Measurements from ENCODE around the gene GSTA5. TPM values are rescaled to one million over a fixed set of nuclear protein-coding genes. Genes with fewer than 3 reads are reported as not detected.
"Not testable (repeated sequence)": the region's sequence is repeated elsewhere in the genome, so short reads cannot be mapped to it uniquely, and the experiment has no call there.

The GSTA5 gene
- total and polyA plus RNA-seq, 7 experiments from 2014 or later, result not detected

DNA sequence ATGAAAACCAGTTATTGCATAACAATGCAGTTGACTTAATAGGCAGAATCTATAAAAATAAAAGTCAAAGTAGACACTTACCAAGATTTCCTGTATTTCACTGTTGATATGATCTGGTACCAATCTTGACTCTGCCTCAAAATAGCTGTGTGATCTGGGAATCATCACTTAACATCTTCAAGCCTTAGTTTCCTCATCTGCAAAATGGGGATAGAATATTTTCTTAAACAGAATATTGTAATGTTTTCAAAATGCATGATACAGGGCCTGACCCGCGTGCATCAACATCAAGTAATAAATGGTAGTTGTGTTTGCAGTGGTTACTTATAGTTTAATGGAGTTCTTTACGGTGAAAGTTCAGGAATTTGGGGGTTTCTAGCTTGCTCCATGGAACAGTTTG, 26.1 kb downstream of the GSTA5 start:
- CTCF ChIA-PET; H3K27ac ChIP-seq (ENCODE audit: low read depth, low read length); H3K4me3 ChIP-seq (ENCODE audit: low read length); H3K36me3 ChIP-seq (ENCODE audit: control insufficient read depth in 2 of 3, insufficient read depth in 3 of 3, low read length in 3 of 3); POLR2A ChIA-PET; H3K4me1 Mint-ChIP-seq; DNase-seq; intact Hi-C loops (cut with micrococcal nuclease); H3K36me3 Mint-ChIP-seq; H3K9me3 Mint-ChIP-seq; H3K9me3 ChIP-seq (ENCODE audit: control insufficient read depth in 2 of 3, low read length in 3 of 3); H3K4me1 ChIP-seq (ENCODE audit: control insufficient read depth in 2 of 2, insufficient read depth in 2 of 2, low read length in 2 of 2); H3K27me3 ChIP-seq (ENCODE audit: control insufficient read depth in 2 of 2, insufficient read depth in 2 of 2, low read length in 2 of 2); ATAC-seq; H3K4me3 Mint-ChIP-seq: not testable (repeated sequence)
- Mint-ChIP-seq H3K27ac (peak overlapping the region in 1 of 9 donors; percentile 74), H3K27me3 (peaks cover 0 to 19% (median 9%) of the 10 kb centered on the region in 5 donors)

DNA sequence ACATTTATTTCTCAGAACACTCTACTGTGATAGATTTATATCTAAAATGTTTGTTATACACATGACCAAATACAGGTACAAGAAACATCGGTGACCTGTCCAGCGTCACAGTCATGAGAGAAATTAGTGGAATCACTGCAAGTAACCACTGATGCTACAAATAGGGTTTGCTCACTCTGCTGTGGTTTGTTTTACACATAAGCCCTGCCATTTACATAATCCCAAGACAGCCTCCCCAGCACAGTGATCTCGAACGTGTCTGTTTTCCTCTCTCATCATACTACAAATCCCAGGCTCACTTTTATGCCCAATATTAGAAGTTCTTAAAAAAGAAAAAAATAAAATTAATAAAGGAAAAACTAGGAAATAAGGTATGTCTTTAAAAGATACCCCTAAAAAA, 30.8 kb downstream of the GSTA5 start:
- H3K27ac ChIP-seq (ENCODE audit: low read depth, low read length); H3K4me1 ChIP-seq (ENCODE audit: control insufficient read depth in 2 of 2, insufficient read depth in 2 of 2, low read length in 2 of 2); DNase-seq; H3K36me3 ChIP-seq (ENCODE audit: control insufficient read depth in 2 of 3, insufficient read depth in 3 of 3, low read length in 3 of 3); H3K27ac Mint-ChIP-seq; POLR2A ChIA-PET; ATAC-seq; intact Hi-C loops (cut with micrococcal nuclease); H3K27me3 ChIP-seq (ENCODE audit: control insufficient read depth in 2 of 2, insufficient read depth in 2 of 2, low read length in 2 of 2); H3K4me3 Mint-ChIP-seq; CTCF ChIA-PET; H3K9me3 Mint-ChIP-seq; H3K9me3 ChIP-seq (ENCODE audit: control insufficient read depth in 2 of 3, low read length in 3 of 3); H3K36me3 Mint-ChIP-seq; H3K4me1 Mint-ChIP-seq; H3K4me3 ChIP-seq (ENCODE audit: low read length): not testable (repeated sequence)
- H3K27me3 Mint-ChIP-seq, result peaks cover 5 to 28% (median 15%) of the 10 kb centered on the region in 5 donors

DNA sequence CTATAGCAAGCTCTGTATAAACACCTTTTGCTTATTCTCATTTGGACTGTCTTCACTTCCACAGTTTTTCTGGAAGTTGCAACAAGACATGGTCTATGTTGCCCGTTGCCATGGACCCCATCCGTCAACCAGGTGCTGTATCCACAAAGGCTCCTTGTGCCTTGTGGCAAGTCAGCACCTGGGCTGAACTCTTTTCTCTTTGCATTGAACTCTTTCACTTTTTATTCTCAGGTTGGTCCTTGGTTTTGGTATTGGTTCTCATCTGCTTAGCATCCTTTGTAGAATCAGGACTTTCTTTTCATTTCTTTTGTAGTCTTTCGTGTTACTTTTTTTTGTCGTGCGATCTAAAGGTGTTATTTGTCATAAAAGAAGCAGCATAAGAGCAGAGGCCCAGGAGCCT, 32.0 kb downstream of the GSTA5 start:
- ATAC-seq (no peak), DNase-seq (no peak)
- Histone ChIP-seq H3K4me3 (ENCODE audit: low read length) (no peak overlapping the region), H3K36me3 (ENCODE audit: control insufficient read depth in 2 of 3, insufficient read depth in 3 of 3, low read length in 3 of 3) (no peaks in the 10 kb centered on the region), H3K9me3 (ENCODE audit: control insufficient read depth in 2 of 3, low read length in 3 of 3) (no peaks in the 10 kb centered on the region), H3K4me1 (ENCODE audit: control insufficient read depth in 2 of 2, insufficient read depth in 2 of 2, low read length in 2 of 2) (no peaks in the 10 kb centered on the region), H3K27ac (ENCODE audit: low read depth, low read length) (no peak overlapping the region), H3K27me3 (ENCODE audit: control insufficient read depth in 2 of 2, insufficient read depth in 2 of 2, low read length in 2 of 2) (no peaks in the 10 kb centered on the region)
- Mint-ChIP-seq H3K4me1 (no peaks in the 10 kb centered on the region), H3K36me3 (no peaks in the 10 kb centered on the region), H3K9me3 (no peaks in the 10 kb centered on the region), H3K4me3 (no peak overlapping the region), H3K27ac (no peak overlapping the region), H3K27me3 (peaks cover 10 to 28% (median 21%) of the 10 kb centered on the region in 5 donors)
- CTCF ChIA-PET, result no interaction called here
- POLR2A ChIA-PET, result no interaction called here
- intact Hi-C loops (cut with micrococcal nuclease), result no loop called here

DNA sequence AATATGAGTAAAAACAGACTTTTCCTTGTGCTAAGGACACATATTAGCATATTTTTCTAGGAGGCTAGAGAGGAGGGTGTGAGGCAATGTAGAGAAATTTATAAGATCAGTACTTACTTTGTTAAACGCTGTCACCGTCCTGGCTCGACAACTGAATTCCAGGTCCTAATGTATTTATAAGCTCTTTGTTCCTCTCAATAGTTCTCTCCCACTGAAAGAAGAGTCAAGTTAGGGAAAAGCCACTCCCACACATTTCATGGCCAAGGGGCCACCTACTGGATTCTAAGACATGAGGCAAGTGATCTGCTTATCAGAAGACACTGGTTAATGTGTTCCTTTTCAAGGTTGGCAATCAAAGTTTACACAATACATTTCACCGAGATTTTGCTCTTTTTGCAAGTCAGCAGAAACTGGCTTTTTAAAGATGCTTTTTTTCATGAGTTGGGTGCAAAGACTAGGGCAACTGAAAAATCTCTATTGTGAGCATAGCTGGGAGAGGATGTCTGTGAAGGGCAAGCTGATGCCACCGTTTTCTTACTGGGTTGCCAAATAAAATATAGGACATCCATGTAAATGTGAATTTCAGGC, 36.9 kb downstream of the GSTA5 start, which contains the start of gene GSTA1:
Gene GSTA1 (minus strand): TSS at position 149 of the 588 bp plus-strand sequence. CDS start 4,549 bp downstream, outside the sequence.
- intact Hi-C loops (cut with micrococcal nuclease); DNase-seq; H3K4me1 ChIP-seq (ENCODE audit: control insufficient read depth in 2 of 2, insufficient read depth in 2 of 2, low read length in 2 of 2); H3K36me3 ChIP-seq (ENCODE audit: control insufficient read depth in 2 of 3, insufficient read depth in 3 of 3, low read length in 3 of 3); H3K4me3 ChIP-seq (ENCODE audit: low read length); CTCF ChIA-PET; H3K27me3 ChIP-seq (ENCODE audit: control insufficient read depth in 2 of 2, insufficient read depth in 2 of 2, low read length in 2 of 2); ATAC-seq; H3K4me3 Mint-ChIP-seq; H3K27ac ChIP-seq (ENCODE audit: low read depth, low read length); H3K4me1 Mint-ChIP-seq; H3K9me3 ChIP-seq (ENCODE audit: control insufficient read depth in 2 of 3, low read length in 3 of 3); H3K9me3 Mint-ChIP-seq; POLR2A ChIA-PET; H3K36me3 Mint-ChIP-seq; H3K27ac Mint-ChIP-seq: not testable (repeated sequence)
- peaks cover 19 to 48% (median 33%) of the 10 kb centered on the region in 5 donors for H3K27me3 Mint-ChIP-seq

DNA sequence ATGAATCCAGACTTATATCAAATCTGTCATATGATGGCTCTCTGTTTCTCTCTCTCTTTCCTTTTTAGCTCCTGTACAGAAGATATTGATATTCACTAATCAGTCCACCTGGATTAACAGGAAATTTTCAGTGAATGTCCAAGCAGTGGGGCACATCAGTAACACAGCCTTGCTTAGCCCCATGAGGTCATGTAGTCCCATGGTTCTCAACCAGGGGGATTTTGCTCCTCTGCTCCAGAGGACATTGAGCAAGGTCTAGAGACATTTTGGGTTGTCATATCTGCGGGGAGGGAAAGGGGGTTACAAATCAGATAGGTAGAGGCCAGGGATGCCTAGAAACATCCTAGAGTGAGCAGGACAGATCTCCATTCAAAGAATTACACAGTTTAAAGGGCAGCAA, 37.8 kb downstream of the GSTA5 start:
- Mint-ChIP-seq H3K27me3 (peaks cover 19 to 45% (median 27%) of the 10 kb centered on the region in 5 donors), H3K4me1 (no peaks in the 10 kb centered on the region), H3K9me3 (no peaks in the 10 kb centered on the region), H3K27ac (no peak overlapping the region), H3K36me3 (no peaks in the 10 kb centered on the region), H3K4me3 (no peak overlapping the region)
- H3K9me3 ChIP-seq (ENCODE audit: control insufficient read depth in 2 of 3, low read length in 3 of 3), result no peaks in the 10 kb centered on the region
- no peak for DNase-seq
- H3K27me3 ChIP-seq (ENCODE audit: control insufficient read depth in 2 of 2, insufficient read depth in 2 of 2, low read length in 2 of 2), result no peaks in the 10 kb centered on the region
- H3K4me3 ChIP-seq (ENCODE audit: low read length), result no peak overlapping the region
- no peak overlapping the region for H3K27ac ChIP-seq (ENCODE audit: low read depth, low read length)
- POLR2A ChIA-PET, result no interaction called here
- CTCF ChIA-PET, result no interaction called here
- H3K4me1 ChIP-seq (ENCODE audit: control insufficient read depth in 2 of 2, insufficient read depth in 2 of 2, low read length in 2 of 2), result no peaks in the 10 kb centered on the region
- ATAC-seq, result no peak
- intact Hi-C loops (cut with micrococcal nuclease), result no loop called here
- no peaks in the 10 kb centered on the region for H3K36me3 ChIP-seq (ENCODE audit: control insufficient read depth in 2 of 3, insufficient read depth in 3 of 3, low read length in 3 of 3)

DNA sequence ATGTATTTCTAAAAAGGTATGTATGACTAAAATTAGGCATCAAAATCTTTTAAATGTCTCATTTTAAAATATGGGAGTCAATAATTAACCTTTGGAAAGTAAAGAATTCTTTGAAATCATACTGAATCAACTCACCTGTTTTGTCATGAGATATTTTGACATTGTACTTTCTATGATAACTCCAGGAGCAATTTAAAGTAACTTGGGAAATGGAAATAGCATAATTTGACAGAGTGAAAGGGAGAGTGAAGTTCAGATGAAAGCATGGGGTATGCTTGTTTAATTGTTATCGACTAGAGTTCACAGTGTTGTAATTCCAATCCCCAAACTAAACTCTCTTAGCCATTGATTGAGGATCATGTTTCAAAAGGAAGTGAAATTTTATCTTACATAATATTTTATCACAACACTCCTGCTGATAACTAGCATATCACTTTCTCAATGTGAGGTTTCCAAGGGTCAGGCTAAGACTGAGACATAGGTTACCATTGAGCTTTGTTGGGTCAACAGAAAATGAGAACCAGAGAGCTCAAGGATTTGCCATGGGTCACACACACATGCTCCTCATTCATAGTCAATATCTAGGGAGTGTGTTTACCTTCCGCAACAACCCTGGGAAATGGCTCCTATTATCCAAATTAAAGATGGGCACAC, 39.3 kb downstream of the GSTA5 start:
- intact Hi-C loops (cut with micrococcal nuclease), result no loop called here
- no peak overlapping the region for H3K4me3 ChIP-seq (ENCODE audit: low read length)
- ChIA-PET CTCF (no interaction called here), POLR2A (interaction anchor here (0.5 kb wide), 1 partner anchor 1015 kb away, joined by 3 read pairs; no protein-coding TSS in a partner anchor)
- H3K4me1 ChIP-seq (ENCODE audit: control insufficient read depth in 2 of 2, insufficient read depth in 2 of 2, low read length in 2 of 2), result no peaks in the 10 kb centered on the region
- no peak for DNase-seq
- H3K36me3 Mint-ChIP-seq, result no peaks in the 10 kb centered on the region
- no peaks in the 10 kb centered on the region for H3K9me3 Mint-ChIP-seq
- H3K27ac ChIP-seq (ENCODE audit: low read depth, low read length), result no peak overlapping the region
- no peak for ATAC-seq
- H3K27me3 ChIP-seq (ENCODE audit: control insufficient read depth in 2 of 2, insufficient read depth in 2 of 2, low read length in 2 of 2), result no peaks in the 10 kb centered on the region
- H3K4me1 Mint-ChIP-seq, result no peaks in the 10 kb centered on the region
- H3K27me3 Mint-ChIP-seq, result peaks cover 25 to 51% (median 35%) of the 10 kb centered on the region in 5 donors
- no peaks in the 10 kb centered on the region for H3K9me3 ChIP-seq (ENCODE audit: control insufficient read depth in 2 of 3, low read length in 3 of 3)
- no peaks in the 10 kb centered on the region for H3K36me3 ChIP-seq (ENCODE audit: control insufficient read depth in 2 of 3, insufficient read depth in 3 of 3, low read length in 3 of 3)
- H3K27ac Mint-ChIP-seq, result no peak overlapping the region
- no peak overlapping the region for H3K4me3 Mint-ChIP-seq

DNA sequence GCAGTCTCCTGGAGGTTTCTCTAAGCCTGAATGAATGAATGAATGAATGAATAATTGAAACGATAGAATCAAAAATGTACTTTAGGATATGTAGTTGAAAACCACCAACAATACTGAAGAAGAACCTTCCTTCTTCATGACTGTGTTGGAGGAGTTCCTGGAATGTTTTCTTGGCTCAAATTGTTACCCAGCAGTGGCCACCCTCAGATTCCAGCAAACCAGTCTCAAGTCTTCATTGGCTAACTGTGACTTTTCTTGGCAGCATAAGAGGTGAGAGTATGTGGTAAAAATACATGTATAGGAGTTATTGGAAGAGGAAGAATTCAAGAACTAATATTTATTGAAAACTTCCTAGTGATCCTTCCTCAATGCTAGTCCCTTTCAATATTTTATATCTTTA, 41.3 kb downstream of the GSTA5 start:
- intact Hi-C loops (cut with micrococcal nuclease), result not testable (repeated sequence)

More for the DNA sequence above, 41.3 kb downstream of the GSTA5 start:
- H3K4me1 ChIP-seq (ENCODE audit: control insufficient read depth in 2 of 2, insufficient read depth in 2 of 2, low read length in 2 of 2); CTCF ChIA-PET; ATAC-seq; H3K4me1 Mint-ChIP-seq; H3K9me3 ChIP-seq (ENCODE audit: control insufficient read depth in 2 of 3, low read length in 3 of 3); H3K4me3 ChIP-seq (ENCODE audit: low read length); DNase-seq; H3K4me3 Mint-ChIP-seq; H3K27ac Mint-ChIP-seq; H3K27ac ChIP-seq (ENCODE audit: low read depth, low read length); POLR2A ChIA-PET; H3K9me3 Mint-ChIP-seq; H3K36me3 ChIP-seq (ENCODE audit: control insufficient read depth in 2 of 3, insufficient read depth in 3 of 3, low read length in 3 of 3); H3K36me3 Mint-ChIP-seq; H3K27me3 ChIP-seq (ENCODE audit: control insufficient read depth in 2 of 2, insufficient read depth in 2 of 2, low read length in 2 of 2): not testable (repeated sequence)
- peaks cover 21 to 51% (median 35%) of the 10 kb centered on the region in 5 donors for H3K27me3 Mint-ChIP-seq
